Dermis blood vessel endothelial cell (primary cell): Measurements from ENCODE around the gene ITGB6. TPM values are rescaled to one million over a fixed set of nuclear protein-coding genes. Genes with fewer than 3 reads are reported as not detected.

Experiments
- DNase-seq: peaks from one replicate; pipeline ENCODE4 v3.0.0; 2010
- total RNA-seq: library from RNA; depleted of rRNA; stranded (reverse); fragments of >200 nt; gene quantifications from 2 replicates; pipeline ENCODE4 v1.2.3, GENCODE V29; 2014

ITGB6 gene
- total RNA-seq, 1 donor from 2014 or later = 0.85 TPM

GRCh38 chr2:160085662-160086061 lies 114.4 kb downstream of the ITGB6 start:
- no peak for DNase-seq

- no peak for DNase-seq
These were observed 121.9 kb downstream of the ITGB6 start for GRCh38 chr2:160077912-160078810.

GRCh38 chr2:160076914-160077313 lies 123.2 kb downstream of the ITGB6 start:
- peak; percentile 42 for DNase-seq

- DNase-seq = no peak
These were observed 123.8 kb downstream of the ITGB6 start for GRCh38 chr2:160076241-160076640.

- DNase-seq = peak; percentile 89
These were observed 124.9 kb downstream of the ITGB6 start for GRCh38 chr2:160075171-160075570.

- no peak for DNase-seq
These were observed 126.7 kb downstream of the ITGB6 start for GRCh38 chr2:160073284-160073888.

- DNase-seq = no peak
These were observed 131.2 kb downstream of the ITGB6 start for GRCh38 chr2:160068906-160069305.

GRCh38 chr2:160064916-160065315 lies 135.2 kb downstream of the ITGB6 start:
- no peak for DNase-seq

- DNase-seq = no peak
These were observed 136.0 kb downstream of the ITGB6 start for GRCh38 chr2:160063879-160064612.

GRCh38 chr2:160063271-160063670 lies 136.8 kb downstream of the ITGB6 start:
- DNase-seq = no peak

GRCh38 chr2:160062292-160063005 lies 137.6 kb downstream of the ITGB6 start, which contains the start of gene PLA2R1:
PLA2R1 (minus strand) TSS chr2:160062615; CDS start chr2:160062403, 212 bp downstream.
- peak; percentile 41 for DNase-seq

- DNase-seq = no peak
These were observed 138.2 kb downstream of the ITGB6 start for GRCh38 chr2:160061944-160062291.

GRCh38 chr2:160061533-160061932 lies 138.5 kb downstream of the ITGB6 start:
- no peak for DNase-seq

- DNase-seq = no peak
These were observed 139.8 kb downstream of the ITGB6 start for GRCh38 chr2:160060297-160060696.

- DNase-seq = no peak
These were observed 142.7 kb downstream of the ITGB6 start for GRCh38 chr2:160057356-160057755.

- no peak for DNase-seq
These were observed 144.4 kb downstream of the ITGB6 start for GRCh38 chr2:160055726-160056108.

GRCh38 chr2:160054984-160055725 lies 144.9 kb downstream of the ITGB6 start:
- no peak for DNase-seq

- DNase-seq = no peak
These were observed 146.1 kb downstream of the ITGB6 start for GRCh38 chr2:160053946-160054345.

GRCh38 chr2:160052531-160052930 lies 147.5 kb downstream of the ITGB6 start:
- DNase-seq = peak; percentile 15

GRCh38 chr2:160051371-160051800 lies 148.7 kb downstream of the ITGB6 start:
- peak; percentile 35 for DNase-seq

- DNase-seq = no peak
These were observed 149.9 kb downstream of the ITGB6 start for GRCh38 chr2:160050147-160050546.
